ENCODE results near the gene LPA. TPM values are rescaled to one million over a fixed set of nuclear protein-coding genes. Genes with fewer than 3 reads are reported as not detected.

The LPA gene
- total and polyA plus RNA-seq, 2 of the 13 experiments (the other 11 are each of a cell fraction or from before 2014, with no cell fraction given): not detected

GRCh38 chr6:160544802-160545201, 119.3 kb downstream of the LPA start:
- FAIRE-seq (no peak), DNase-seq (ENCODE audit: low spot score) (no peak), ATAC-seq (no peak)
- Histone ChIP-seq H3K4me2 (ENCODE audit: low read depth, low read length) (no peak overlapping the region), H4K20me1 (ENCODE audit: insufficient read depth, low read length) (no peaks in the 10 kb centered on the region), H3K9me3 (ENCODE audit: low read length) (no peaks in the 10 kb centered on the region), H3K4me1 (ENCODE audit: insufficient read depth, low read length) (no peaks in the 10 kb centered on the region), H3K36me3 (replicated peaks in 1 of 2; ENCODE audit: control insufficient read depth in 1 of 2, insufficient read depth in 2 of 2, low read length in 2 of 2) (no peaks in the 10 kb centered on the region), H3K27ac (ENCODE audit: extremely low read length, insufficient read depth, low read length) (no peak overlapping the region), H3K9ac (ENCODE audit: insufficient read depth, low read depth, low read length) (no peak overlapping the region), H2AFZ (ENCODE audit: low read length) (no peak overlapping the region), H3K79me2 (ENCODE audit: insufficient read depth, low read length) (no peaks in the 10 kb centered on the region), H3K27me3 (ENCODE audit: control insufficient read depth in 1 of 2, insufficient read depth in 2 of 2, low read length in 2 of 2) (no peaks in the 10 kb centered on the region), H3K4me3 (replicated peaks in 1 of 3; ENCODE audit: insufficient read depth in 1 of 3, low read depth in 2 of 3, low read length in 3 of 3) (no peak overlapping the region)
- no TSS peak for BruUV-seq (replicated peaks)
- intact Hi-C loops (cut with micrococcal nuclease; ENCODE audit: unreplicated experiment): no loop called here
- POLR2A ChIA-PET: no interaction called here
- CTCF ChIA-PET (ENCODE audit: low intra/inter-chr PET ratio, low total read pairs): no interaction called here
- 57% methylated on average over 6 of the region's 6 CpGs for WGBS (ENCODE audit: low lambda C conversion rate)
- in situ Hi-C loops (cut with HindIII; ENCODE audit: extremely low pct_ligation_motif_present, low pct_unique_long_range_greater_than_20kb): no loop called here
- TF ChIP-seq, protein P1, sequence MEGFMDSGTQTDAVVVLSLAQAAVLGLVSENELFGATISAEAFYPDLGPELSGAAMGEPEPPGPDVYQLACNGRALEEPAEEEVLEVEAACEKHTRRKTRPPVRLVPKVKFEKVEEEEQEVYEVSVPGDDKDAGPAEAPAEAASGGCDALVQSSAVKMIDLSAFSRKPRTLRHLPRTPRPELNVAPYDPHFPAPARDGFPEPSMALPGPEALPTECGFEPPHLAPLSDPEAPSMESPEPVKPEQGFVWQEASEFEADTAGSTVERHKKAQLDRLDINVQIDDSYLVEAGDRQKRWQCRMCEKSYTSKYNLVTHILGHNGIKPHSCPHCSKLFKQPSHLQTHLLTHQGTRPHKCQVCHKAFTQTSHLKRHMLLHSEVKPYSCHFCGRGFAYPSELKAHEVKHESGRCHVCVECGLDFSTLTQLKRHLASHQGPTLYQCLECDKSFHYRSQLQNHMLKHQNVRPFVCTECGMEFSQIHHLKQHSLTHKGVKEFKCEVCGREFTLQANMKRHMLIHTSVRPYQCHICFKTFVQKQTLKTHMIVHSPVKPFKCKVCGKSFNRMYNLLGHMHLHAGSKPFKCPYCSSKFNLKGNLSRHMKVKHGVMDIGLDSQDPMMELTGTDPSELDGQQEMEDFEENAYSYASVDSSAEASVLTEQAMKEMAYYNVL (CRISPR knock-in tag; IDR thresholded peaks at IDR 0.05; ENCODE audit: borderline replicate concordance): no peak
- TF ChIP-seq HIVEP1 (CRISPR knock-in tag; IDR thresholded peaks at IDR 0.05): no peak
- TF ChIP-seq MTF1 (CRISPR knock-in tag; IDR thresholded peaks at IDR 0.05): no peak
- no peak for TF ChIP-seq SP5 (CRISPR knock-in tag; IDR thresholded peaks at IDR 0.05; ENCODE audit: borderline replicate concordance, low read depth)
- TF ChIP-seq ATF4 (CRISPR knock-in tag; IDR thresholded peaks at IDR 0.05): no peak
- TF ChIP-seq ZXDC (CRISPR knock-in tag; IDR thresholded peaks at IDR 0.05): no peak
- TF ChIP-seq, protein P2, sequence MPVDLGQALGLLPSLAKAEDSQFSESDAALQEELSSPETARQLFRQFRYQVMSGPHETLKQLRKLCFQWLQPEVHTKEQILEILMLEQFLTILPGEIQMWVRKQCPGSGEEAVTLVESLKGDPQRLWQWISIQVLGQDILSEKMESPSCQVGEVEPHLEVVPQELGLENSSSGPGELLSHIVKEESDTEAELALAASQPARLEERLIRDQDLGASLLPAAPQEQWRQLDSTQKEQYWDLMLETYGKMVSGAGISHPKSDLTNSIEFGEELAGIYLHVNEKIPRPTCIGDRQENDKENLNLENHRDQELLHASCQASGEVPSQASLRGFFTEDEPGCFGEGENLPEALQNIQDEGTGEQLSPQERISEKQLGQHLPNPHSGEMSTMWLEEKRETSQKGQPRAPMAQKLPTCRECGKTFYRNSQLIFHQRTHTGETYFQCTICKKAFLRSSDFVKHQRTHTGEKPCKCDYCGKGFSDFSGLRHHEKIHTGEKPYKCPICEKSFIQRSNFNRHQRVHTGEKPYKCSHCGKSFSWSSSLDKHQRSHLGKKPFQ (CRISPR knock-in tag; IDR thresholded peaks at IDR 0.05; ENCODE audit: insufficient replicate concordance): no peak
- no peak for TF ChIP-seq SMARCE1 (IDR thresholded peaks at IDR 0.05; ENCODE audit: borderline replicate concordance)
- no peak for TF ChIP-seq HNRNPK (IDR thresholded peaks at IDR 0.05; ENCODE audit: low read depth, low read length, poor library complexity, severe bottlenecking)
- TF ChIP-seq BCL6 (CRISPR knock-in tag; IDR thresholded peaks at IDR 0.05): no peak
- no peak for TF ChIP-seq KDM3A (CRISPR knock-in tag; IDR thresholded peaks at IDR 0.05; ENCODE audit: low read depth)
- no peak for TF ChIP-seq AKAP8 (CRISPR knock-in tag; IDR thresholded peaks at IDR 0.05)
- no peak for TF ChIP-seq IRX3 (CRISPR knock-in tag; IDR thresholded peaks at IDR 0.05; ENCODE audit: borderline replicate concordance, low read depth)
- TF ChIP-seq ZNF354B (CRISPR knock-in tag; IDR thresholded peaks at IDR 0.05): no peak
- no peak for TF ChIP-seq ZNF432 (CRISPR knock-in tag; IDR thresholded peaks at IDR 0.05; ENCODE audit: borderline replicate concordance)
- TF ChIP-seq ELF1 (CRISPR knock-in tag; IDR thresholded peaks at IDR 0.05): no peak
- TF ChIP-seq, protein P3, sequence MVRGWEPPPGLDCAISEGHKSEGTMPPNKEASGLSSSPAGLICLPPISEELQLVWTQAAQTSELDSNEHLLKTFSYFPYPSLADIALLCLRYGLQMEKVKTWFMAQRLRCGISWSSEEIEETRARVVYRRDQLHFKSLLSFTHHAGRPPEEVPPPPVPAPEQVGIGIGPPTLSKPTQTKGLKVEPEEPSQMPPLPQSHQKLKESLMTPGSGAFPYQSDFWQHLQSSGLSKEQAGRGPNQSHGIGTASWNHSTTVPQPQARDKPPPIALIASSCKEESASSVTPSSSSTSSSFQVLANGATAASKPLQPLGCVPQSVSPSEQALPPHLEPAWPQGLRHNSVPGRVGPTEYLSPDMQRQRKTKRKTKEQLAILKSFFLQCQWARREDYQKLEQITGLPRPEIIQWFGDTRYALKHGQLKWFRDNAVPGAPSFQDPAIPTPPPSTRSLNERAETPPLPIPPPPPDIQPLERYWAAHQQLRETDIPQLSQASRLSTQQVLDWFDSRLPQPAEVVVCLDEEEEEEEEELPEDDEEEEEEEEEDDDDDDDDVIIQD (CRISPR knock-in tag; IDR thresholded peaks at IDR 0.05; ENCODE audit: low read depth): no peak
